Omental fat pad (tissue), 4 donors: ENCODE data around the gene SPHK1. TPM values are rescaled to one million over a fixed set of nuclear protein-coding genes. Genes with fewer than 3 reads are reported as not detected.

Experiments used
- ATAC-seq: fragments of 150-250 bp; one replicate; pipeline ENCODE4 v1.9.1; 2016; ENCODE audit warnings: mild to moderate bottlenecking, moderate library complexity; ENCODE audit not compliant: low FRiP score
- DNase-seq: peaks from one replicate; pipeline ENCODE4 v3.0.0-alpha.2; 2019; ENCODE audit warnings: low spot score
- CTCF ChIP-seq, 3 donors: fragments of 450-650 bp; IDR thresholded peaks; one replicate each; pipeline ENCODE4 v1.5.1; 2016 to 2017; ENCODE audit warnings: antibody characterized with exemption in 3 of 3, mild to moderate bottlenecking in 3 of 3, moderate library complexity in 2 of 3
- total RNA-seq, 4 donors: library from RNA; depleted of rRNA; stranded (reverse); fragments of >200 nt; gene quantifications; one replicate each; pipeline ENCODE4 v1.1.0, GENCODE V29; 2016

SPHK1 gene
- total RNA-seq, 4 donors from 2014 or later = 8.7 to 107 (median 17.5) TPM

- DNase-seq (no peak), ATAC-seq (no peak)
- no peak for TF ChIP-seq CTCF (IDR thresholded peaks at IDR 0.05)
Observed at GRCh38 chr17:76410328-76410965, 26.0 kb downstream of the SPHK1 start.

- TF ChIP-seq CTCF (IDR thresholded peaks at IDR 0.05) = no peak
- ATAC-seq = no peak
- DNase-seq = no peak
Observed at GRCh38 chr17:76411247-76411646, 26.8 kb downstream of the SPHK1 start.

DNA sequence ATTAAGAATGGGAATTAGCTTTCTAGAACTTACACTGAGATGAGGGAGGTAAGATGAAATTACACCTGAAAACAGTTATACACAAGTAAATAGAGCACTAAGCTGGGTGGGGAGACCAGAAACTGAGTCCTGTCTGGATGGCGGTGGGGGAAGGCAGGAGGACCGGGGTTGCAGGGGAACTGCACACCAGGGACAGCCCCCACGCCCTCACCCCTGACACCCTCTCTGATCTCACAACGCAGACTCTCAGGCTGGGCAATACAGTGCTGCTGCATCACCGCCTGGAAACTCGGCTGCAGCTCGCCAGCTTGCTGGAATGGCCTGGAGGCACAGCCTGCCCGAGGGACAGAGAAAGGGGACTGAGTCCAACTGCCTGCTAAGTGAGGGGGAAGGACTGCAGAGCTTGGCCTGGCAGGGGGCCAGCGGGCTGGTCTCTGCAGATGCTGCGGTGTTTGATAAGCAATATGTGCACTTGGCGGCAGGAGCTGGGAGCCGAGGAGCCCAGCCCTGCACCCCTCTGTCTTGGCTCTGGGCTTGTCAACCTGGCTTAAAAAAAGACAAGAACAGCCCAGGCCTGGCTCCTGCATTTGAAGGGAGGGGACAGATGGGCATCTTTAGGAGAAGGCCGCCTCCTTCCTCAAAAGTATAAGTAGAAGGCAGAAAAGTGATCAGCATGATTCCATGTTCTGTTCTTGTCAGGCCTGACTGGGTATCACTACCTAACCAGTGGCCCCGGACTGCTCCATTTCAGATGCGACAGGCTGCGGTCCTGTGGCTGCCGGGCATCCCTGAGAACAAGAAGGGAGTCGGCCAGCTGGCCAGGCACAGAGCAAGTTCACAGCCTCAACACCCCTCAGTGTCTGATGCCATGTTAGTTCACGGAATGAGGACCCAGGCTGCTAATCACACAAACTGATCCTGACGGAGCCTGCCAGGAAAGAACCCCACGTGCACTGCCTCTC is 30.2 kb downstream of the SPHK1 start:
- no peak for DNase-seq
- ATAC-seq = no peak
- no peak for TF ChIP-seq CTCF (IDR thresholded peaks at IDR 0.05)

GRCh38 chr17:76415786-76416185 is 31.4 kb downstream of the SPHK1 start:
- no peak for TF ChIP-seq CTCF (IDR thresholded peaks at IDR 0.05)
- no peak for ATAC-seq
- no peak for DNase-seq

GRCh38 chr17:76416457-76416856 is 32.0 kb downstream of the SPHK1 start:
- no peak for TF ChIP-seq CTCF (IDR thresholded peaks at IDR 0.05)
- DNase-seq (no peak), ATAC-seq (no peak)

GRCh38 chr17:76416899-76417298 is 32.5 kb downstream of the SPHK1 start:
- ATAC-seq (no peak), DNase-seq (no peak)
- no peak for TF ChIP-seq CTCF (IDR thresholded peaks at IDR 0.05)
